IMR-90 (cell line): ENCODE data around the gene CTRB2. TPM values are rescaled to one million over a fixed set of nuclear protein-coding genes. Genes with fewer than 3 reads are reported as not detected.

Experiments
- ATAC-seq: fragments of 200-7000 bp; cut with Tn5 transposase; 2 replicates; pipeline ENCODE4 v1.9.1; 2020; ENCODE audit warnings: low read depth, mild to moderate bottlenecking, moderate library complexity
- BruUV-seq: library from RNA; stranded (reverse); fragments of 400-500 nt; replicated peaks from 2 replicates; lab custom pipeline; 2021; lab: Mats Ljungman, UMichigan
- CTCF ChIA-PET: fragments of 300-600 bp; formaldehyde crosslinking; extraction: SDS; loops from one replicate; lab custom pipeline; 2021; ENCODE audit warnings: antibody characterized with exemption; lab: Yijun Ruan, JAX
- POLR2A ChIA-PET: fragments of 300-600 bp; sonication (Branson Sonifier 250); formaldehyde crosslinking; loops from one replicate; lab custom pipeline; 2022; ENCODE audit warnings: antibody characterized with exemption; ENCODE audit not compliant: unreplicated experiment; lab: Charles Lee
- DNase-seq: peaks from one replicate; pipeline ENCODE4 v3.0.0; 2013
- H2AFZ ChIP-seq: replicated peaks from 2 replicates; pipeline ENCODE3; 2013; ENCODE audit warnings: low read length, mild to moderate bottlenecking; ENCODE audit not compliant: poor library complexity
- H2AK5ac ChIP-seq: 2 replicates; pipeline ENCODE4 v1.6.1; 2013; ENCODE audit warnings: low read depth, low read length, inconsistent platforms
- H2AK9ac ChIP-seq: replicated peaks from 2 replicates; pipeline ENCODE3; 2013; ENCODE audit warnings: mild to moderate bottlenecking, low read depth, low read length, moderate library complexity; ENCODE audit not compliant: poor library complexity
- H2BK120ac ChIP-seq: 2 replicates; pipeline ENCODE4 v1.6.1; 2013; ENCODE audit warnings: low read depth, low read length, inconsistent platforms
- H2BK15ac ChIP-seq: 3 replicates; pipeline ENCODE4 v1.6.1; 2013; ENCODE audit warnings: low read depth, low read length, inconsistent platforms
- H2BK20ac ChIP-seq: 2 replicates; pipeline ENCODE4 v1.6.1; 2013; ENCODE audit warnings: low read depth, mild to moderate bottlenecking, inconsistent platforms, low read length, moderate library complexity
- H2BK5ac ChIP-seq: 2 replicates; pipeline ENCODE4 v1.6.1; 2013; ENCODE audit warnings: mild to moderate bottlenecking, low read depth, low read length, inconsistent platforms; ENCODE audit not compliant: poor library complexity, severe bottlenecking
- H3K14ac ChIP-seq: replicated peaks from 2 replicates; pipeline ENCODE4 v1.6.1; 2013; ENCODE audit warnings: low read depth, low read length, inconsistent platforms
- H3K18ac ChIP-seq: 2 replicates; pipeline ENCODE4 v1.6.1; 2013; ENCODE audit warnings: low read depth, low read length, control low read depth
- H3K23ac ChIP-seq: 2 replicates; pipeline ENCODE4 v1.6.1; 2013; ENCODE audit warnings: low read depth, low read length, inconsistent platforms
- H3K27ac ChIP-seq: 2 replicates; pipeline ENCODE4 v1.5.1; 2013; ENCODE audit warnings: mild to moderate bottlenecking, control low read depth, low read length; ENCODE audit not compliant: insufficient read depth
- H3K27me3 ChIP-seq: 2 replicates; pipeline ENCODE4 v1.6.1; 2013; ENCODE audit warnings: low read length; ENCODE audit not compliant: control insufficient read depth, insufficient read depth
- H3K36me3 ChIP-seq: 2 replicates; pipeline ENCODE4 v1.6.1; 2013; ENCODE audit warnings: low read length, mixed read lengths; ENCODE audit not compliant: control insufficient read depth, insufficient read depth
- H3K4ac ChIP-seq: 2 replicates; pipeline ENCODE4 v1.6.1; 2013; ENCODE audit warnings: low read depth, low read length, inconsistent platforms
- H3K4me1 ChIP-seq: 2 replicates; pipeline ENCODE4 v1.6.1; 2013; ENCODE audit warnings: low read length, mixed read lengths; ENCODE audit not compliant: control insufficient read depth, insufficient read depth
- H3K4me2 ChIP-seq: 2 replicates; pipeline ENCODE4 v1.6.1; 2013; ENCODE audit warnings: low read depth, mild to moderate bottlenecking, control low read depth, low read length, moderate library complexity
- H3K4me3 ChIP-seq: 2 replicates; pipeline ENCODE4 v1.5.1; 2013; ENCODE audit warnings: low read depth, mild to moderate bottlenecking, control low read depth, low read length, moderate library complexity; ENCODE audit not compliant: insufficient read depth
- H3K56ac ChIP-seq: 2 replicates; pipeline ENCODE4 v1.6.1; 2013; ENCODE audit warnings: low read length, inconsistent platforms; ENCODE audit not compliant: insufficient read depth; ENCODE audit errors: extremely low read depth
- H3K79me1 ChIP-seq, 2 experiments: 2 replicates each; pipeline ENCODE4 v1.6.1; 2013; ENCODE audit warnings: low read length in 2 of 2, inconsistent platforms in 1 of 2, low read depth in 1 of 2
- H3K9ac ChIP-seq: 2 replicates; pipeline ENCODE4 v1.6.1; 2013; ENCODE audit warnings: low read depth, low read length, control low read depth
- H3K9me1 ChIP-seq: 2 replicates; pipeline ENCODE4 v1.6.1; 2013; ENCODE audit warnings: low read length, inconsistent platforms; ENCODE audit not compliant: insufficient read depth
- H3K9me3 ChIP-seq: 2 replicates; pipeline ENCODE4 v1.6.1; 2013; ENCODE audit warnings: low read length; ENCODE audit not compliant: control insufficient read depth, insufficient read depth
- H4K20me1 ChIP-seq: 2 replicates; pipeline ENCODE4 v1.6.1; 2013; ENCODE audit warnings: low read length, inconsistent platforms; ENCODE audit not compliant: insufficient read depth
- H4K5ac ChIP-seq: 2 replicates; pipeline ENCODE4 v1.6.1; 2013; ENCODE audit warnings: mild to moderate bottlenecking, low read depth, low read length, control low read depth
- H4K8ac ChIP-seq, 2 experiments: 2 replicates each; pipeline ENCODE4 v1.6.1; 2013; ENCODE audit warnings: low read depth in 2 of 2, low read length in 2 of 2, control low read depth in 1 of 2, inconsistent platforms in 1 of 2
- H4K91ac ChIP-seq: 2 replicates; pipeline ENCODE4 v1.6.1; 2013; ENCODE audit warnings: low read depth, low read length, inconsistent platforms; ENCODE audit not compliant: insufficient read depth
- BHLHE40 ChIP-seq: fragments of 150-350 bp; IDR thresholded peaks from 2 replicates; pipeline ENCODE4 v1.6.1; 2016; ENCODE audit warnings: mild to moderate bottlenecking, low read depth, low read length
- CTCF ChIP-seq: conservative IDR thresholded peaks from 2 replicates; pipeline ENCODE4 v1.5.1; 2012; ENCODE audit warnings: mild to moderate bottlenecking, low read depth, low read length, improper control_type of control experiment
- FOS ChIP-seq: fragments of 150-350 bp; IDR thresholded peaks from 2 replicates; pipeline ENCODE4 v1.6.1; 2016; ENCODE audit warnings: low read depth, low read length
- MAZ ChIP-seq: IDR thresholded peaks from 2 replicates; pipeline ENCODE4 v1.6.1; 2012; ENCODE audit warnings: low read depth, mild to moderate bottlenecking, low read length, improper control_type of control experiment, moderate library complexity, borderline replicate concordance
- MXI1 ChIP-seq: IDR thresholded peaks from 2 replicates; pipeline ENCODE4 v1.6.1; 2012; ENCODE audit warnings: low read depth, mild to moderate bottlenecking, low read length, moderate library complexity, borderline replicate concordance
- POLR2A ChIP-seq: IDR thresholded peaks from 2 replicates; pipeline ENCODE4 v1.6.1; 2012; ENCODE audit warnings: mild to moderate bottlenecking, low read depth, low read length
- RAD21 ChIP-seq: IDR thresholded peaks from 2 replicates; pipeline ENCODE4 v1.6.1; 2012; ENCODE audit warnings: low read length, improper control_type of control experiment
- SMC3 ChIP-seq: fragments of 150-350 bp; IDR thresholded peaks from 2 replicates; pipeline ENCODE4 v1.6.1; 2016; ENCODE audit warnings: low read depth, mild to moderate bottlenecking, antibody characterized with exemption, low read length, moderate library complexity
- WGBS, 2 experiments: methylation state at CpG; one replicate each; pipeline versions ENCODE4 v1.1.5 to v1.1.7; 2013; ENCODE audit warnings: missing lambda C conversion rate in 2 of 2; ENCODE audit not compliant: insufficient read length in 1 of 2; ENCODE audit errors: extremely low coverage in 2 of 2; 5-methylcytosine and 5-hydroxymethylcytosine counted together
- dilution Hi-C: fragments of 300-500 bp; cut with HindIII; formaldehyde crosslinking; loops from one replicate; pipeline ENCODE4 v1.14.3; 2018; ENCODE audit warnings: low sequenced_read_pairs; ENCODE audit not compliant: unreplicated experiment
- in situ Hi-C: fragments of 300-500 bp; cut with MboI; formaldehyde crosslinking; loops from 3 replicates; pipeline ENCODE4 v1.14.3; 2019; ENCODE audit warnings: low sequenced_read_pairs, inconsistent platforms, mixed read lengths
- intact Hi-C: fragments of 100-400 bp; cut with micrococcal nuclease; formaldehyde crosslinking; loops from 2 replicates; pipeline ENCODE4 v1.10.0; 2022
- polyA plus RNA-seq, 3 experiments: library from polyadenylated mRNA; depleted of rRNA; stranded (reverse); fragments of >200 nt; gene quantifications; 2 replicates each; pipeline ENCODE4 v1.2.3, GENCODE V29; 2012; ENCODE audit warnings: low replicate concordance in 1 of 3
- total RNA-seq: library from RNA; depleted of rRNA; stranded (reverse); fragments of >200 nt; gene quantifications from 2 replicates; pipeline ENCODE4 v1.2.3, GENCODE V29; 2012

The CTRB2 gene
- total and polyA plus RNA-seq, 2 of the 4 experiments (the other 2 are of a cell fraction) = not detected

GRCh38 chr16:75251280-75252048, 44.5 kb upstream of the CTRB2 start, which contains the start of gene BCAR1 (continued):
- TF ChIP-seq POLR2A = peak; percentile 81
- TF ChIP-seq FOS = no peak
- TF ChIP-seq BHLHE40 = no peak

GRCh38 chr16:75250809-75251279, 43.9 kb upstream of the CTRB2 start:
- WGBS, 2 experiments = 0% methylated on average over 43 of the region's 59 CpGs; no CpG with 5 or more reads in 1 of the 2 experiments
- Histone ChIP-seq H3K4me3 (peak overlapping the region; percentile 70), H3K79me1 (peaks cover 0 to 60% of the 10 kb centered on the region in 2 experiments; a peak in 3 of 4 replicates), H3K14ac (peak overlapping the region; percentile 82; the same call in 1 of the 2 replicates), H2BK120ac (peak overlapping the region; percentile 65; the same call in 1 of the 2 replicates), H2BK15ac (no peak overlapping the region; the same call in 2 of the 3 replicates), H2BK20ac (no peak overlapping the region), H3K4me1 (peaks cover 76% of the 10 kb centered on the region), H3K9ac (peak overlapping the region; percentile 96), H3K27me3 (no peaks in the 10 kb centered on the region), H3K9me1 (peaks cover 39% of the 10 kb centered on the region), H3K23ac (peak overlapping the region; percentile 91), H4K91ac (peak overlapping the region; percentile 46; the same call in 1 of the 2 replicates), H3K27ac (peak overlapping the region; percentile 93), H3K4ac (peak overlapping the region; percentile 85), H4K20me1 (peaks cover 81% of the 10 kb centered on the region), H2AK5ac (peak overlapping the region; percentile 74; the same call in 1 of the 2 replicates), H3K4me2 (peak overlapping the region; percentile 86), H3K9me3 (no peaks in the 10 kb centered on the region), H2AK9ac (peak overlapping the region; percentile 90), H3K18ac (peak overlapping the region; percentile 19; the same call in 1 of the 2 replicates), H3K36me3 (peaks cover 5% of the 10 kb centered on the region; the same call in 1 of the 2 replicates), H4K8ac (peak overlapping the region; percentile 27 to 51; a peak in 1 of 4 replicates), H4K5ac (no peak overlapping the region), H2BK5ac (peak overlapping the region; percentile 87), H2AFZ (peak overlapping the region; percentile 71), H3K56ac (peak overlapping the region; percentile 66)
- DNase-seq (no peak), ATAC-seq (peak; percentile 1)
- TF ChIP-seq CTCF (no peak), MXI1 (peak; percentile 4; the same call in 1 of the 2 replicates), SMC3 (no peak), MAZ (peak; percentile 53; the same call in 1 of the 2 replicates), FOS (no peak), RAD21 (no peak), BHLHE40 (no peak), POLR2A (peak; percentile 49; the same call in 1 of the 2 replicates)
- BruUV-seq = no TSS peak
- CTCF ChIA-PET = interaction anchor here (0.8 to 1.2 kb wide), 2 partner anchors 17 to 55 kb away, joined by 3 to 4 read pairs; no protein-coding TSS in a partner anchor
- intact Hi-C loops (loop anchor here (5.0 kb wide), 1 partner anchor 131 kb away; no protein-coding TSS in a partner anchor), in situ Hi-C loops (no loop called here), dilution Hi-C loops (no loop called here)
- POLR2A ChIA-PET = interaction anchor here (0.7 kb wide), 1 partner anchor 14 kb away, joined by 21 read pairs; no protein-coding TSS in a partner anchor
